ENCODE measurements around the gene PIP4K2B.

DNA sequence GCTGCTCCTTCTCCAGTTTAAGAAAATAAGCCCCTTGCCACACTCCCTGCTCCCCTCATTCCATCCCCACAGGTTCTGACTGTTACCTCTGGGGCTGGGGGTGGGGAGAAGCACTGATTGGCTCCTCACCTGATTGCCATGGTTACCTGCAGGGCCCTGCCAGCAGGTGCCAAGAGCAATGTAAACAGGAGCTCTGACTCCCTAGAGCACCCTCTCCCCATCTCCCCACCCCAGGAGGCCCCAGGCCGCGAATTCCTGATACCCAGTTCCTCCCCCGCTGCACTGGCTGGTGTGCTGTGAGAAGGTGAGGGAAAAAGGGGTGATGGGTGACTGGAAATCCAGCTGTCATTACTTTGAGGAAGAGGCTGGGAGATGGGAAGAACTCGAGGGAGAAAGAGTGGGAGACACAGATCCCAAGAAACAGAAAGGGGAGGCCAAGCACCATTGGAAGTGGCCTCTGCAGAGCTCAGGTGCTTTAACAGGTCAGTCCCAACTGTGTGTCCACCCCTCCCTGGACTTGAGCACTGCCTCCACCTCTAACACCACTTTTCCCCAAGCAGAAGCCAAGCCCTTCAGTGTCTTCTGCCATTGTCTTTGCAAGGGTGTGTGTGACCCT is 55.7 kb downstream of the PIP4K2B start:
- TF ChIP-seq, protein P1, sequence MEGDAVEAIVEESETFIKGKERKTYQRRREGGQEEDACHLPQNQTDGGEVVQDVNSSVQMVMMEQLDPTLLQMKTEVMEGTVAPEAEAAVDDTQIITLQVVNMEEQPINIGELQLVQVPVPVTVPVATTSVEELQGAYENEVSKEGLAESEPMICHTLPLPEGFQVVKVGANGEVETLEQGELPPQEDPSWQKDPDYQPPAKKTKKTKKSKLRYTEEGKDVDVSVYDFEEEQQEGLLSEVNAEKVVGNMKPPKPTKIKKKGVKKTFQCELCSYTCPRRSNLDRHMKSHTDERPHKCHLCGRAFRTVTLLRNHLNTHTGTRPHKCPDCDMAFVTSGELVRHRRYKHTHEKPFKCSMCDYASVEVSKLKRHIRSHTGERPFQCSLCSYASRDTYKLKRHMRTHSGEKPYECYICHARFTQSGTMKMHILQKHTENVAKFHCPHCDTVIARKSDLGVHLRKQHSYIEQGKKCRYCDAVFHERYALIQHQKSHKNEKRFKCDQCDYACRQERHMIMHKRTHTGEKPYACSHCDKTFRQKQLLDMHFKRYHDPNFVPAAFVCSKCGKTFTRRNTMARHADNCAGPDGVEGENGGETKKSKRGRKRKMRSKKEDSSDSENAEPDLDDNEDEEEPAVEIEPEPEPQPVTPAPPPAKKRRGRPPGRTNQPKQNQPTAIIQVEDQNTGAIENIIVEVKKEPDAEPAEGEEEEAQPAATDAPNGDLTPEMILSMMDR (IDR thresholded peaks at IDR 0.05), result no peak
- TF ChIP-seq EZH2 (IDR thresholded peaks at IDR 0.05; ENCODE audit: borderline replicate concordance, insufficient read depth, low read depth, low read length, poor library complexity, severe bottlenecking), result no peak

Data from B cell (primary cell).